GM12865 (cell line): ENCODE measurements around the gene RBKS.

ENCODE experiments used
- DNase-seq: peaks from one replicate; pipeline ENCODE4 v3.0.0; 2010; ENCODE audit warnings: low read depth
- H3K4me3 ChIP-seq: 2 replicates; pipeline ENCODE4 v1.5.1; 2011; ENCODE audit warnings: mild to moderate bottlenecking, low read depth, low read length, control low read depth
- CTCF ChIP-seq: IDR thresholded peaks from 2 replicates; pipeline ENCODE4 v1.5.1; 2011; ENCODE audit warnings: low read length, control low read depth, low read depth, inconsistent platforms; ENCODE audit not compliant: insufficient read depth; ENCODE audit errors: missing control alignments

RBKS gene

GRCh38 chr2:27922842-27923241, 32.7 kb upstream of the RBKS start:
- TF ChIP-seq CTCF: no peak
- no peak overlapping the region for H3K4me3 ChIP-seq
- DNase-seq: no peak

- no peak overlapping the region for H3K4me3 ChIP-seq
- TF ChIP-seq CTCF: no peak
- DNase-seq: no peak
Observed at GRCh38 chr2:27921880-27922547, 31.8 kb upstream of the RBKS start.

GRCh38 chr2:27921424-27921823, 31.2 kb upstream of the RBKS start:
- no peak overlapping the region for H3K4me3 ChIP-seq
- DNase-seq: no peak
- TF ChIP-seq CTCF: no peak

- no peak for TF ChIP-seq CTCF
- no peak for DNase-seq
Observed at GRCh38 chr2:27920148-27920885, 30.1 kb upstream of the RBKS start.

GRCh38 chr2:27916293-27916995, 26.3 kb upstream of the RBKS start:
- no peak for DNase-seq
- no peak overlapping the region for H3K4me3 ChIP-seq
- no peak for TF ChIP-seq CTCF

More at GRCh38 chr2:27920148-27920885, 30.1 kb upstream of the RBKS start:
- H3K4me3 ChIP-seq: no peak overlapping the region

- no peak for DNase-seq
- no peak for TF ChIP-seq CTCF
- no peak overlapping the region for H3K4me3 ChIP-seq
Observed at GRCh38 chr2:27915874-27916273, 25.7 kb upstream of the RBKS start.

GRCh38 chr2:27915191-27915590, 25.0 kb upstream of the RBKS start:
- DNase-seq: no peak
- no peak for TF ChIP-seq CTCF
- H3K4me3 ChIP-seq: no peak overlapping the region
